AG10803 (cell line): ENCODE results near the gene CYSTM1.

ENCODE experiments used
- DNase-seq: peaks from one replicate; pipeline ENCODE4 v3.0.0; 2010; ENCODE audit warnings: low read depth
- H3K4me3 ChIP-seq: 2 replicates; pipeline ENCODE4 v1.5.1; 2011; ENCODE audit warnings: mild to moderate bottlenecking, low read length, control low read depth
- TF ChIP-seq, protein P1 (sequence below): conservative IDR thresholded peaks from 2 replicates; pipeline ENCODE4 v1.5.1; 2011; ENCODE audit warnings: mild to moderate bottlenecking, low read length, control low read depth, inconsistent platforms

The CYSTM1 gene

GRCh38 chr5:140157032-140157781 is 17.8 kb upstream of the CYSTM1 start:
- TF ChIP-seq, protein P1, sequence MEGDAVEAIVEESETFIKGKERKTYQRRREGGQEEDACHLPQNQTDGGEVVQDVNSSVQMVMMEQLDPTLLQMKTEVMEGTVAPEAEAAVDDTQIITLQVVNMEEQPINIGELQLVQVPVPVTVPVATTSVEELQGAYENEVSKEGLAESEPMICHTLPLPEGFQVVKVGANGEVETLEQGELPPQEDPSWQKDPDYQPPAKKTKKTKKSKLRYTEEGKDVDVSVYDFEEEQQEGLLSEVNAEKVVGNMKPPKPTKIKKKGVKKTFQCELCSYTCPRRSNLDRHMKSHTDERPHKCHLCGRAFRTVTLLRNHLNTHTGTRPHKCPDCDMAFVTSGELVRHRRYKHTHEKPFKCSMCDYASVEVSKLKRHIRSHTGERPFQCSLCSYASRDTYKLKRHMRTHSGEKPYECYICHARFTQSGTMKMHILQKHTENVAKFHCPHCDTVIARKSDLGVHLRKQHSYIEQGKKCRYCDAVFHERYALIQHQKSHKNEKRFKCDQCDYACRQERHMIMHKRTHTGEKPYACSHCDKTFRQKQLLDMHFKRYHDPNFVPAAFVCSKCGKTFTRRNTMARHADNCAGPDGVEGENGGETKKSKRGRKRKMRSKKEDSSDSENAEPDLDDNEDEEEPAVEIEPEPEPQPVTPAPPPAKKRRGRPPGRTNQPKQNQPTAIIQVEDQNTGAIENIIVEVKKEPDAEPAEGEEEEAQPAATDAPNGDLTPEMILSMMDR = peak; percentile 85
- DNase-seq = peak; percentile 70
- H3K4me3 ChIP-seq = peak overlapping the region; percentile 45

GRCh38 chr5:140159014-140159927 is 15.7 kb upstream of the CYSTM1 start:
- no peak for DNase-seq
- TF ChIP-seq, protein P1 = no peak
- no peak overlapping the region for H3K4me3 ChIP-seq

DNA sequence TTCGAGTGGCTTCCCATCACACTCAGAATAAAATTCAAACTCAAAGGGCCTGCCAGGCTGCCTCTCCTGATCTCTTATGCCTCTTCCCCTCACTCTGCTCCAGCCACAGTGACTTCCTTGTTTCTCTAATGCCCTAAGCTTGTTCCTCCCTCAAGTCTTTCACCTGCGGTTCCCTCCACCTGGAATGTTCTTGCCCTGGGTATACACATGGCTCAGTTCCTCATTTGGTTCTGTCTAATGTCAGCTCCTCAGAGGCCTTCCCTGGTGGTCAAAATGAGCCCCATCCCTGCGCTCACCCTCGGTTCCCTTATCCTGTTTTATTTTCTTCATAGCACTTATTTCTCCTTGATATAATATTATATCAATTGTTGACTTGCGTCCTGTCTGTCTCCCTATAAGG is 12.7 kb upstream of the CYSTM1 start:
- TF ChIP-seq, protein P1 = no peak
- no peak overlapping the region for H3K4me3 ChIP-seq
- no peak for DNase-seq

- H3K4me3 ChIP-seq = no peak overlapping the region
- no peak for DNase-seq
- TF ChIP-seq, protein P1 = no peak
These were observed 12.2 kb upstream of the CYSTM1 start for GRCh38 chr5:140162781-140163180.

GRCh38 chr5:140165101-140165922 is 9.7 kb upstream of the CYSTM1 start:
- no peak for DNase-seq
- TF ChIP-seq, protein P1 = no peak
- H3K4me3 ChIP-seq = no peak overlapping the region

DNA sequence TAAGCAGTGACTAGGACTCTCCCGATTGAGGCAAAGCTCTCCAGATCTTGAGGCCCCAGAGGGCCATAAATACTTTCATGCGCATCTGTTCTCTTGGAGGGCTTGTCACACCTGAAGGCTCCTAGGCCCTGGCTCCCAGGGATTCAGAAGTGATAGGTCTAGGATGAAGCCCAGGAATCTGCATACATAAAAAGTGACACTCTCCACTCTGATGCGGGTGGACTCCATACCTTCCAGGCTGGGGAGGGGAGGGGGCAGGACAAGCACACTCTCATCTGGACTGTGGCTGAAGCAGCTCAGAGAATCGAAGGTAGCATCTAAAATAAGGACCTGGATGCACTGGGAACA is 9.1 kb upstream of the CYSTM1 start:
- TF ChIP-seq, protein P1 = no peak
- no peak overlapping the region for H3K4me3 ChIP-seq
- DNase-seq = no peak
